ENCODE results near the gene AMBP.

The AMBP gene

GRCh38 chr9:114112778-114113584, 34.9 kb upstream of the AMBP start:
- no peak for DNase-seq

GRCh38 chr9:114112325-114112724, 34.2 kb upstream of the AMBP start:
- no peak for DNase-seq

- no peak for DNase-seq
Measured at GRCh38 chr9:114110180-114110579, 32.1 kb upstream of the AMBP start.

GRCh38 chr9:114109124-114109523, 31.0 kb upstream of the AMBP start:
- no peak for DNase-seq

- DNase-seq, result peak in 3 of 4 experiments; percentile 4 to 29 (median 23)
Measured at GRCh38 chr9:114108016-114108833, 30.1 kb upstream of the AMBP start.

- no peak for DNase-seq
Measured at GRCh38 chr9:114107286-114108001, 29.3 kb upstream of the AMBP start.

GRCh38 chr9:114105236-114105635, 27.1 kb upstream of the AMBP start:
- no peak for DNase-seq

- no peak for DNase-seq
Measured at GRCh38 chr9:114102484-114102883, 24.4 kb upstream of the AMBP start.

- no peak for DNase-seq
Measured at GRCh38 chr9:114100536-114100935, 22.4 kb upstream of the AMBP start.

- no peak for DNase-seq
Measured at GRCh38 chr9:114099669-114100270, 21.7 kb upstream of the AMBP start.

- no peak for DNase-seq
Measured at GRCh38 chr9:114098936-114099668, 21.0 kb upstream of the AMBP start, which contains the start of gene KIF12. Gene KIF12, minus strand, starts transcription at chr9:114099292. Its CDS starts 16 bp downstream, at chr9:114099276.

- DNase-seq, result peak in 1 of 4 experiments; percentile 18
Measured at GRCh38 chr9:114098021-114098935, 20.2 kb upstream of the AMBP start.

GRCh38 chr9:114097613-114098020, 19.5 kb upstream of the AMBP start:
- DNase-seq, result no peak

GRCh38 chr9:114096866-114097612, 18.9 kb upstream of the AMBP start:
- no peak for DNase-seq

- no peak for DNase-seq
Measured at GRCh38 chr9:114096041-114096511, 18.0 kb upstream of the AMBP start.

GRCh38 chr9:114094971-114095370, 16.9 kb upstream of the AMBP start:
- no peak for DNase-seq

GRCh38 chr9:114093761-114094505, 15.8 kb upstream of the AMBP start:
- no peak for DNase-seq

GRCh38 chr9:114093031-114093471, 15.0 kb upstream of the AMBP start:
- DNase-seq, result no peak

GRCh38 chr9:114092336-114092735, 14.2 kb upstream of the AMBP start:
- DNase-seq, result no peak

Data from activated naive CD4-positive, alpha-beta T cell (primary cell).